ENCODE data around the gene GLRX. TPM values are rescaled to one million over a fixed set of nuclear protein-coding genes. Genes with fewer than 3 reads are reported as not detected.

The GLRX gene
- total RNA-seq, 2 experiments from 2014 or later, result 33.2 to 34.0 TPM

DNA sequence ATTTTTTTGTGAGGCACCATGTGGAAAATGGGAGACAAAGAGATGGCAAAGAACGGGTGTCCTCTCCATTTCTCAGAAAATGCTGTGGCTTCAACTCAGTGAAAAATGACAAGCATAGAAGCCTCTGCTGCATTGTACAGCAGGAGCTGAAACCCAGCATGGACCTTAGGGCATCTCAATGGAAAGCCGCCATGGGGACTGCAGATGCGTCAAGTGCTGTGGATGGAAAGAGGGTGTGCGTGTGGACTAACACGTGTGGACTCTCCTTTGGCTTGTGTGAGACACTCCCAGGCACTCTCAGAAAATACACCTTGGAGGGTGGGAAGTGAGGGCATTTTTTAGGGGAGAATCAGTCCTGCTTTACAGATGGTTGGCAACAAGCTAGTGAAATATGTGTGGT is 2.2 kb upstream of the GLRX start:
- CTCF ChIA-PET, result interaction anchor here (1.0 to 8.4 kb wide), 8 partner anchors 10 to 43 kb away, joined by 3 to 63 read pairs (median 6); no protein-coding TSS in a partner anchor
- H3K36me3 Mint-ChIP-seq, result no peaks in the 10 kb centered on the region
- POLR2A ChIA-PET, result interaction anchor here (3.3 to 6.7 kb wide), 2 partner anchors 10 to 16 kb away, joined by 22 to 45 read pairs; no protein-coding TSS in a partner anchor
- peaks cover 49% of the 10 kb centered on the region for H3K4me1 Mint-ChIP-seq (ENCODE audit: low read depth)
- intact Hi-C loops (cut with micrococcal nuclease), result loop anchor here (1.0 to 5.0 kb wide), 4 partner anchors 10 to 272 kb away; partner anchors contain the start of genes RFESD and SKIC3
- H3K4me3 Mint-ChIP-seq, result no peak overlapping the region
- no peaks in the 10 kb centered on the region for H3K9me3 Mint-ChIP-seq
- peak overlapping the region; percentile 90 for H3K27ac Mint-ChIP-seq
- no peaks in the 10 kb centered on the region for H3K27me3 Mint-ChIP-seq
- no peak for DNase-seq

GRCh38 chr5:95823738-95824609 is 1.4 kb upstream of the GLRX start:
- H3K27ac Mint-ChIP-seq, result peak overlapping the region; percentile 90
- CTCF ChIA-PET, result interaction anchor here (0.6 to 8.4 kb wide), 13 partner anchors 11 to 46 kb away, joined by 3 to 63 read pairs (median 5); no protein-coding TSS in a partner anchor
- DNase-seq, result peak; percentile 77
- no peaks in the 10 kb centered on the region for H3K27me3 Mint-ChIP-seq
- peaks cover 56% of the 10 kb centered on the region for H3K4me1 Mint-ChIP-seq (ENCODE audit: low read depth)
- intact Hi-C loops (cut with micrococcal nuclease), result loop anchor here (1.0 to 5.0 kb wide), 7 partner anchors 10 to 877 kb away; partner anchors contain the start of genes RFESD and SKIC3
- POLR2A ChIA-PET, result interaction anchor here (0.8 to 6.7 kb wide), 7 partner anchors 10 to 177 kb away, joined by 3 to 45 read pairs (median 6); partner anchors contain the start of gene RFESD
- no peaks in the 10 kb centered on the region for H3K36me3 Mint-ChIP-seq
- no peaks in the 10 kb centered on the region for H3K9me3 Mint-ChIP-seq
- peak overlapping the region; percentile 94 for H3K4me3 Mint-ChIP-seq

GRCh38 chr5:95823218-95823737 is 752 bp upstream of the GLRX start:
- H3K9me3 Mint-ChIP-seq, result no peaks in the 10 kb centered on the region
- H3K36me3 Mint-ChIP-seq, result no peaks in the 10 kb centered on the region
- intact Hi-C loops (cut with micrococcal nuclease), result loop anchor here (1.0 to 5.0 kb wide), 4 partner anchors 20 to 878 kb away; partner anchors contain the start of gene SKIC3
- peak overlapping the region; percentile 94 for H3K4me3 Mint-ChIP-seq
- DNase-seq, result no peak
- ChIA-PET POLR2A (interaction anchor here (0.8 to 6.7 kb wide), 8 partner anchors 11 to 176 kb away, joined by 3 to 45 read pairs (median 5); partner anchors contain the start of gene RFESD), CTCF (interaction anchor here (0.6 to 8.4 kb wide), 12 partner anchors 11 to 46 kb away, joined by 3 to 63 read pairs (median 6); no protein-coding TSS in a partner anchor)
- H3K27me3 Mint-ChIP-seq, result no peaks in the 10 kb centered on the region
- peak overlapping the region; percentile 90 for H3K27ac Mint-ChIP-seq
- H3K4me1 Mint-ChIP-seq (ENCODE audit: low read depth), result peaks cover 63% of the 10 kb centered on the region

DNA sequence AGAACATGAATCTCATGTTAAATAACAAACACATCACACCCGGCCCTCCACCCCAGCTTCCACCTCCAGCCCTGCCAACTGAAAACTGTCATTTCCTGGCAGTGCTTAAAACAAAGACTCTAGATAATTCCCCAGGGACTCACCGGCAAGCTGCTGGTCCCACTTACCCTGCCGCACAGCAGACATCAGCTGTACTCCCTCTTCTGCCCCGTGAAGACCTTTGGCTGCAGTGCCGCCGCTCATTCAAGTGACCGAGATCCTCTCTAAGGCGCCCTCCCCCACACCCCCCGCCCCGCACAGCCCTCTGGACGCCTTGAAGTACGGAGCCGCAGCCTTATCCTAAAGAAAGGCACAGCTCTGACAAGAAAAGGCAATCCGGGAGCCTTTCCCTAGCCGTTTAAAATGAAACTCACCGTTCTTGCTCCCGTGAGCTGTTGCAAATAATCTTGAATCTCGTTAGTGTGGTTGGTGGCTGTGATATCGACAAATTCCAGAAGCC is 434 bp downstream of the GLRX start:
- Mint-ChIP-seq H3K9me3 (no peaks in the 10 kb centered on the region), H3K36me3 (no peaks in the 10 kb centered on the region), H3K4me1 (ENCODE audit: low read depth) (peaks cover 65% of the 10 kb centered on the region), H3K27me3 (no peaks in the 10 kb centered on the region), H3K4me3 (peak overlapping the region; percentile 94), H3K27ac (peak overlapping the region; percentile 90)
- peak; percentile 46 for DNase-seq
- intact Hi-C loops (cut with micrococcal nuclease), result loop anchor here (1.0 to 5.0 kb wide), 3 partner anchors 13 to 270 kb away; partner anchors contain the start of gene SKIC3
- ChIA-PET CTCF (interaction anchor here (1.2 to 8.4 kb wide), 7 partner anchors 9 to 177 kb away, joined by 4 to 63 read pairs (median 5); no protein-coding TSS in a partner anchor), POLR2A (interaction anchor here (0.9 to 6.7 kb wide), 6 partner anchors 10 to 48 kb away, joined by 4 to 45 read pairs (median 6); no protein-coding TSS in a partner anchor)

DNA sequence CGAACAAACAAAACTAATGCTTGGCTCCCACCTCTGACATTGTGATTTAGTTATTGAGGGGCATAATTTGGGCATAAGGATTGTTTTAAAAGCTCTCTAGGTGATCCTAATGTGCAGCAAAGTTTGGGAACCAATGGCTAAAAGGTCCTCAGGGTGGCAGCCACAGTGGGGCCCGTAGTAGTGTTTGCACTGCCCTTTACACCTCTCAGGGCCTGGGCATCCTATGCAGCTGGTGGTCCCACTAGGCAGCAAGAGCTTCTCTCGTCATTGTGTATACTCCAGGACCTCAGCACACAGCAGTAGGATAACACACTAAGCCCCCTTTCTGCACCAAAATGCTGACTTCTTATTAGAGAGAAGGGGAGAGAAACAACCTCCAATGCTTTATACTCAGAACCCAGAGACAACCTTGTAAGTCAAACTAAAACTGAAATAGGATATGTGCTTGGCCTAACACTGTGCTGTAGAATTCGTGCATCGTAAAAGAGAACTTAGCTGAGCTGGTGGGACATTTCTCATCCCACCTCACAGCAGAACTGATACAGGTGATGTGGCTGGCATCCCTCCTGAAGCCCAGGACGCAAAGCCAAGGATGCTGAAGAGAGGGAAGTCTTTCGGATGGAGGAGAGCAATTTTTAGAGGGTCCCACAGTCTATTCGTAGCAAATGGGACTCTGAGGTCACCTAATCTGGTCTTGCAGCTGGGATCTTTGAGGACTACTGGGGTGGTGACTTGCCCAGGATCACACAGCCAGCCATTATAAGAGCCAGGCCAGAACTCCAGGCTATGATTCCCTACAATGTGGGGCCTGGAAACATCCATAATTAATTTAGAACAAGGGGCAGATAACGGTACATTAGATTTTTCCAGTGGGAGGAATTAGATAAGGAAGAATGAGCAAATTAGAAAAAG is 1.2 kb downstream of the GLRX start:
- Mint-ChIP-seq H3K9me3 (no peaks in the 10 kb centered on the region), H3K4me1 (ENCODE audit: low read depth) (peaks cover 72% of the 10 kb centered on the region), H3K27ac (peak overlapping the region; percentile 90), H3K36me3 (no peaks in the 10 kb centered on the region), H3K4me3 (peak overlapping the region; percentile 94), H3K27me3 (no peaks in the 10 kb centered on the region)
- ChIA-PET CTCF (interaction anchor here (1.2 to 8.4 kb wide), 7 partner anchors 10 to 177 kb away, joined by 4 to 63 read pairs (median 5); no protein-coding TSS in a partner anchor), POLR2A (interaction anchor here (2.3 to 6.7 kb wide), 3 partner anchors 13 to 18 kb away, joined by 6 to 45 read pairs (median 7); no protein-coding TSS in a partner anchor)
- no peak for DNase-seq
- intact Hi-C loops (cut with micrococcal nuclease), result loop anchor here (1.0 to 5.0 kb wide), 3 partner anchors 12 to 269 kb away; partner anchors contain the start of gene SKIC3

DNA sequence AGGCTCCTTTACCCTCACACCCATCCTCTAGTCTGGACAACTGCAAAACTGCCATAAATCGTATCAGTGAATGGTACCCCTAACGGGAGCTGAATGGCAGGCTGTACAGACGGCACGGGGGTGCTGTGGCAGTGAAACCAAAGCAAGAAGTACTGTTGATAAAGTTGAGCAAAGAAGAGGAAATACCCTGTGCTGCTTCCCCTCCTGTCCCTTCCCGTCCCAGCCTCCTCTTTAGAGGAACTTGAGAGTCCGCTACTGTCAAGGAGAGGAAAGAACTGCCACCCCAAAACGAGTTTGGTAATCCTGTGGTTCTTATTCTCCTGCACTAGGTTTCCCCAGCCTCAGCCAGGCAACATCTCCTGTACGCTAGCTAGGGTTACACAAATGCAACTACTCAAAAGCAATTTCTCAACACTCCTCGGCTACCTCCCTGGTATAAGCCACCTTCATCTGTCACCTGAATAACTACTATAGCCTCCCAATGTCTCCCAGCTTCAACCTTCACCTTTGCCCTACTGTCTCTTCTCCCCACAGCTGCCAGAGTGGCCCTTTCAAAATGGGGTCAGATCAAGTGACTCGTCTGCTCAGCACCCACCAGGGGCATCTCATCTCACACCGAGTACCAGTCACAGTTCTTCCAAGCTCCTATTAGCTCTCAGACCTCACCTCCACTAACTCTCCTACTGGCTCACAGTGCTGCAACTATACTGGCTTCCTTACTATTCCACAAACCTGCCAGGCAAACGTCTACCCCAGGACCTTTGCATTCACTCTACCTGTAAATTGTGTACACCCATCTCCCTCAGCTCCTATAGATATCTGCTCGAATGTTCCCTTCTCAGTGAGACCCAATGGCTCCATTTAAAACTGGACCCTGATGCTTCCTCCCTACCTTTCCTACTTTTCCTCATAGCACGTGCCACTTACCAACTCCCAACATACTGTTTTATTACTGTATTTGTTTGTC is 4.1 kb downstream of the GLRX start:
- DNase-seq, result peak; percentile 59
- ChIA-PET CTCF (interaction anchor here (0.6 to 8.4 kb wide), 12 partner anchors 9 to 518 kb away, joined by 3 to 63 read pairs (median 4); partner anchors contain the start of gene RFESD), POLR2A (interaction anchor here (1.2 to 6.7 kb wide), 4 partner anchors 10 to 18 kb away, joined by 3 to 45 read pairs (median 6); no protein-coding TSS in a partner anchor)
- Mint-ChIP-seq H3K27ac (peak overlapping the region; percentile 82), H3K9me3 (no peaks in the 10 kb centered on the region), H3K4me3 (peak overlapping the region; percentile 70), H3K27me3 (no peaks in the 10 kb centered on the region), H3K4me1 (ENCODE audit: low read depth) (peaks cover 69% of the 10 kb centered on the region), H3K36me3 (peaks cover 9% of the 10 kb centered on the region)
- intact Hi-C loops (cut with micrococcal nuclease), result no loop called here

GRCh38 chr5:95817430-95817829 is 5.1 kb downstream of the GLRX start:
- CTCF ChIA-PET, result interaction anchor here (0.7 to 8.4 kb wide), 10 partner anchors 8 to 520 kb away, joined by 3 to 63 read pairs (median 4); partner anchors contain the start of gene RFESD

GRCh38 chr5:95816776-95817175 is 5.8 kb downstream of the GLRX start:
- ChIA-PET CTCF (interaction anchor here (0.7 to 2.1 kb wide), 7 partner anchors 8 to 520 kb away, joined by 3 to 5 read pairs (median 4); no protein-coding TSS in a partner anchor), POLR2A (interaction anchor here (0.6 kb wide), 1 partner anchor 170 kb away, joined by 3 read pairs; the partner anchor contains the start of gene RFESD)
- peak overlapping the region; percentile 82 for H3K27ac Mint-ChIP-seq
- peaks cover 76% of the 10 kb centered on the region for H3K4me1 Mint-ChIP-seq (ENCODE audit: low read depth)
- no peak for DNase-seq
- H3K9me3 Mint-ChIP-seq, result no peaks in the 10 kb centered on the region
- peaks cover 12% of the 10 kb centered on the region for H3K36me3 Mint-ChIP-seq
- H3K4me3 Mint-ChIP-seq, result no peak overlapping the region
- intact Hi-C loops (cut with micrococcal nuclease), result no loop called here
- H3K27me3 Mint-ChIP-seq, result no peaks in the 10 kb centered on the region

More at GRCh38 chr5:95817430-95817829, 5.1 kb downstream of the GLRX start:
- H3K9me3 Mint-ChIP-seq, result no peaks in the 10 kb centered on the region
- POLR2A ChIA-PET, result interaction anchor here (0.6 to 1.4 kb wide), 3 partner anchors 17 to 171 kb away, joined by 3 to 8 read pairs (median 3); partner anchors contain the start of gene RFESD
- peaks cover 12% of the 10 kb centered on the region for H3K36me3 Mint-ChIP-seq
- peaks cover 69% of the 10 kb centered on the region for H3K4me1 Mint-ChIP-seq (ENCODE audit: low read depth)
- no peaks in the 10 kb centered on the region for H3K27me3 Mint-ChIP-seq
- peak overlapping the region; percentile 70 for H3K4me3 Mint-ChIP-seq
- H3K27ac Mint-ChIP-seq, result peak overlapping the region; percentile 82
- peak; percentile 67 for DNase-seq
- intact Hi-C loops (cut with micrococcal nuclease), result no loop called here

- Mint-ChIP-seq H3K27me3 (no peaks in the 10 kb centered on the region), H3K9me3 (no peaks in the 10 kb centered on the region), H3K4me3 (no peak overlapping the region), H3K36me3 (peaks cover 12% of the 10 kb centered on the region), H3K4me1 (ENCODE audit: low read depth) (peaks cover 80% of the 10 kb centered on the region), H3K27ac (peak overlapping the region; percentile 82)
- POLR2A ChIA-PET, result no interaction called here
- CTCF ChIA-PET, result interaction anchor here (1.2 to 2.1 kb wide), 6 partner anchors 8 to 521 kb away, joined by 3 to 5 read pairs (median 4); no protein-coding TSS in a partner anchor
- intact Hi-C loops (cut with micrococcal nuclease), result no loop called here
- no peak for DNase-seq
These were observed 6.2 kb downstream of the GLRX start for GRCh38 chr5:95816341-95816740.
